Astrocyte (in vitro differentiated cells and primary cell): ENCODE results near the gene FER1L5. TPM values are rescaled to one million over a fixed set of nuclear protein-coding genes. Genes with fewer than 3 reads are reported as not detected.

ENCODE experiments used
- DNase-seq: peaks from one replicate; pipeline ENCODE4 v3.0.0-alpha.2; 2010; ENCODE audit warnings: low read depth
- FAIRE-seq: peaks from 2 replicates; lab custom pipeline; 2011; peaks lifted over from hg19 to GRCh38; lab: Jason Lieb, UNC
- H2AFZ ChIP-seq: 2 replicates; pipeline ENCODE4 v1.6.0; 2012; ENCODE audit warnings: low read depth, low read length, inconsistent platforms
- H3K27ac ChIP-seq: 2 replicates; pipeline ENCODE4 v1.5.1; 2011; ENCODE audit warnings: low read depth, low read length, inconsistent platforms
- H3K27me3 ChIP-seq: 2 replicates; pipeline ENCODE4 v1.6.0; 2011; ENCODE audit warnings: low read length, inconsistent platforms; ENCODE audit not compliant: insufficient read depth
- H3K36me3 ChIP-seq: 2 replicates; pipeline ENCODE4 v1.5.1; 2011; ENCODE audit warnings: low read length, inconsistent platforms; ENCODE audit not compliant: insufficient read depth
- H3K4me1 ChIP-seq: 2 replicates; pipeline ENCODE4 v1.5.1; 2011; ENCODE audit warnings: low read length, inconsistent platforms; ENCODE audit not compliant: insufficient read depth
- H3K4me2 ChIP-seq: 2 replicates; pipeline ENCODE4 v1.6.0; 2012; ENCODE audit warnings: low read length, inconsistent platforms
- H3K4me3 ChIP-seq: 2 replicates; pipeline ENCODE4 v1.5.1; 2011; ENCODE audit warnings: low read depth, mild to moderate bottlenecking, low read length, inconsistent platforms; ENCODE audit not compliant: insufficient read depth
- H3K79me2 ChIP-seq: 2 replicates; pipeline ENCODE4 v1.6.0; 2012; ENCODE audit warnings: mild to moderate bottlenecking, low read length, inconsistent platforms; ENCODE audit not compliant: insufficient read depth
- H3K9ac ChIP-seq: 2 replicates; pipeline ENCODE4 v1.6.0; 2012; ENCODE audit warnings: mild to moderate bottlenecking, low read length, inconsistent platforms
- H3K9me3 ChIP-seq: 2 replicates; pipeline ENCODE4 v1.5.1; 2012; ENCODE audit warnings: low read depth, mild to moderate bottlenecking, low read length, inconsistent platforms; ENCODE audit not compliant: insufficient read depth
- H4K20me1 ChIP-seq: 2 replicates; pipeline ENCODE4 v1.6.0; 2012; ENCODE audit warnings: low read length, inconsistent platforms; ENCODE audit not compliant: insufficient read depth
- H3K27ac Mint-ChIP-seq: one replicate; pipeline ENCODE4 v1.8.0; 2021; ENCODE audit warnings: mild to moderate bottlenecking, mixed read lengths; ENCODE audit not compliant: unreplicated experiment
- H3K27me3 Mint-ChIP-seq: one replicate; pipeline ENCODE4 v1.8.0; 2021; ENCODE audit warnings: low read depth, mixed read lengths; ENCODE audit not compliant: unreplicated experiment
- H3K36me3 Mint-ChIP-seq: one replicate; pipeline ENCODE4 v1.8.0; 2021; ENCODE audit warnings: low read depth, mixed read lengths; ENCODE audit not compliant: unreplicated experiment
- H3K4me1 Mint-ChIP-seq: one replicate; pipeline ENCODE4 v1.8.0; 2021; ENCODE audit warnings: low read depth, mixed read lengths; ENCODE audit not compliant: unreplicated experiment
- H3K4me3 Mint-ChIP-seq: one replicate; pipeline ENCODE4 v1.8.0; 2021; ENCODE audit warnings: mild to moderate bottlenecking, moderate library complexity, mixed read lengths; ENCODE audit not compliant: unreplicated experiment
- H3K9me3 Mint-ChIP-seq: one replicate; pipeline ENCODE4 v1.8.0; 2021; ENCODE audit warnings: mild to moderate bottlenecking, mixed read lengths; ENCODE audit not compliant: unreplicated experiment
- EZH2 ChIP-seq: IDR thresholded peaks from 2 replicates; pipeline ENCODE4 v1.6.1; 2012; ENCODE audit warnings: mild to moderate bottlenecking, low read length, inconsistent platforms; ENCODE audit not compliant: insufficient read depth
- total RNA-seq: library from RNA; stranded (reverse); gene quantifications from 2 replicates; pipeline ENCODE4 v1.2.1, GENCODE V29; 2021
- TF ChIP-seq, protein P1 (sequence below): IDR thresholded peaks from 2 replicates; pipeline ENCODE4 v1.5.1; 2011; ENCODE audit warnings: low read depth, mild to moderate bottlenecking, inconsistent platforms, low read length, moderate library complexity; ENCODE audit not compliant: insufficient read depth

The FER1L5 gene
- total RNA-seq, 1 donor from 2014 or later: 0.16 TPM

- DNase-seq: no peak
- Histone ChIP-seq H2AFZ (no peak overlapping the region), H3K4me2 (no peak overlapping the region), H3K27ac (no peak overlapping the region), H3K36me3 (no peaks in the 10 kb centered on the region), H3K9ac (no peak overlapping the region), H3K4me3 (no peak overlapping the region), H4K20me1 (no peaks in the 10 kb centered on the region), H3K4me1 (no peaks in the 10 kb centered on the region), H3K9me3 (no peaks in the 10 kb centered on the region), H3K79me2 (no peaks in the 10 kb centered on the region), H3K27me3 (peaks cover 29% of the 10 kb centered on the region)
- Mint-ChIP-seq H3K4me1 (peaks cover 4% of the 10 kb centered on the region), H3K36me3 (no peaks in the 10 kb centered on the region), H3K4me3 (no peak overlapping the region), H3K27me3 (peaks cover 22% of the 10 kb centered on the region), H3K9me3 (no peaks in the 10 kb centered on the region), H3K27ac (no peak overlapping the region)
- no peak for TF ChIP-seq EZH2
- TF ChIP-seq, protein P1, sequence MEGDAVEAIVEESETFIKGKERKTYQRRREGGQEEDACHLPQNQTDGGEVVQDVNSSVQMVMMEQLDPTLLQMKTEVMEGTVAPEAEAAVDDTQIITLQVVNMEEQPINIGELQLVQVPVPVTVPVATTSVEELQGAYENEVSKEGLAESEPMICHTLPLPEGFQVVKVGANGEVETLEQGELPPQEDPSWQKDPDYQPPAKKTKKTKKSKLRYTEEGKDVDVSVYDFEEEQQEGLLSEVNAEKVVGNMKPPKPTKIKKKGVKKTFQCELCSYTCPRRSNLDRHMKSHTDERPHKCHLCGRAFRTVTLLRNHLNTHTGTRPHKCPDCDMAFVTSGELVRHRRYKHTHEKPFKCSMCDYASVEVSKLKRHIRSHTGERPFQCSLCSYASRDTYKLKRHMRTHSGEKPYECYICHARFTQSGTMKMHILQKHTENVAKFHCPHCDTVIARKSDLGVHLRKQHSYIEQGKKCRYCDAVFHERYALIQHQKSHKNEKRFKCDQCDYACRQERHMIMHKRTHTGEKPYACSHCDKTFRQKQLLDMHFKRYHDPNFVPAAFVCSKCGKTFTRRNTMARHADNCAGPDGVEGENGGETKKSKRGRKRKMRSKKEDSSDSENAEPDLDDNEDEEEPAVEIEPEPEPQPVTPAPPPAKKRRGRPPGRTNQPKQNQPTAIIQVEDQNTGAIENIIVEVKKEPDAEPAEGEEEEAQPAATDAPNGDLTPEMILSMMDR: no peak
- no peak for FAIRE-seq
Measured at GRCh38 chr2:96681540-96681939, 39.0 kb downstream of the FER1L5 start.

DNA sequence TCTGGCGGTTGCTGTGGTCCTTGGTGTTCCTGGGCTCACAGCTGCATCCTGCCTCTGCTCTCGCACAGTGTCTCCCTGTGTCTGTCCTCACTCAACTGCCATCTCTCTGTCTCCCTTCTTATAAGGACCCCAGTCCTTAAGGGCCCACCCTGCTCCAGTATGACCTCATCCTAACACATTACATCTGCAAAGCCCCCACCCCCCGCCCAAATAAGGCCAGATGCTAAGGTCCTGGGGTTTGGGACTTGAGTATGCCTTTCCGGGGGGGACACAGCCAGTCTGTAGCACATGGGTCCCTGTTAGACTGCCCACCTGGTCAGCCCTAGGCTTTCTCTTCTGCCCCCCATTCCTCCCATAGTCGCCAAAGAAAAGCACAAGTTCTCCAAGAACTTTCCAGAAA lies 40.7 kb downstream of the FER1L5 start:
- Mint-ChIP-seq H3K36me3 (no peaks in the 10 kb centered on the region), H3K27me3 (peaks cover 23% of the 10 kb centered on the region), H3K9me3 (no peaks in the 10 kb centered on the region), H3K4me1 (peaks cover 4% of the 10 kb centered on the region), H3K4me3 (no peak overlapping the region), H3K27ac (no peak overlapping the region)
- H4K20me1 ChIP-seq: no peaks in the 10 kb centered on the region
- peaks cover 29% of the 10 kb centered on the region for H3K27me3 ChIP-seq
- TF ChIP-seq EZH2: no peak
- TF ChIP-seq, protein P1: no peak
- no peak overlapping the region for H3K4me2 ChIP-seq
- H2AFZ ChIP-seq: no peak overlapping the region
- no peaks in the 10 kb centered on the region for H3K36me3 ChIP-seq
- no peaks in the 10 kb centered on the region for H3K79me2 ChIP-seq
- no peaks in the 10 kb centered on the region for H3K9me3 ChIP-seq
- DNase-seq (no peak), FAIRE-seq (no peak)
- no peak overlapping the region for H3K4me3 ChIP-seq
- H3K9ac ChIP-seq: no peak overlapping the region
- no peak overlapping the region for H3K27ac ChIP-seq
- H3K4me1 ChIP-seq: no peaks in the 10 kb centered on the region

DNA sequence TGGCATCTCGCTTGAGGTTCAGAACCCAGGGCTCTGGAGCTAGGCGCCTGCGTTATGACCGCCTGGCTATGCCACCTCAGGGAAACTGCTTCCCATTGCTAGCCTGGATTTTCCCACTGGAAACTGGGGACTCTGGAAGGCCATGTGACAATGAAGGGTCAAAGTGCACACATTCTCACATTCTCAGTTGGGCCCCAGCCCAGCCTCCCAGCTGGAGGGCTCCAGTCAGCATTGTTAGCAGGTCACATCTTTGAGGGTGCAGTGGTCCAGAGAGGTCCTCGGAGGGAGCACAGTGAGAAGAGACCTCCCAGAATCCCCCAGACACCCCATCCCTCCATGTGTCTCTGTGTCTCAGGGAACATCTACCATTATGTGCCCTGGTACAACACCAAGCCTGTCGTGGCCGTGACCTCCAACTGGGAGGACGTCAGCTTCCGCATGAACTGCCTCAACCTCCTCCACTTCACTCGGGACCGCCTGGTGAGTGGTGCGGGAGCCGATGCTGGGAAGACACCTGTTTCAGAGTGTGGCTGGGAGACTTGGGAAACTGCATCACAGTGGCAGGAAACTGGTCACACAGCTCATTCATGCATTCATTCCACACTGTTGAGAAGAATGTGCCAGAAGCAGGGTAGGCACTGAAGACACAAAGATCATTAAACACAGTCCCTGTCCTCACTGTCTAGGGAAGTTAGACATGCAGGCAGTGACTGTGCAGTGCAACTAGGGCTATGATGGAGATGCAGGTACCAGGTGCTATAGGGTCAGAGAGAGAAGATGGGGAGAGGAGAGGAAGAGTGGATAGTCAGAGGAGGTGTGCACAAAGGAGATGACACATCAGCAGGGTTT lies 41.6 kb downstream of the FER1L5 start:
- Mint-ChIP-seq H3K36me3 (no peaks in the 10 kb centered on the region), H3K4me3 (no peak overlapping the region), H3K27me3 (peaks cover 26% of the 10 kb centered on the region), H3K4me1 (peaks cover 4% of the 10 kb centered on the region), H3K27ac (no peak overlapping the region), H3K9me3 (no peaks in the 10 kb centered on the region)
- DNase-seq (no peak), FAIRE-seq (no peak)
- no peak overlapping the region for H3K27ac ChIP-seq
- H3K4me3 ChIP-seq: no peak overlapping the region
- H2AFZ ChIP-seq: no peak overlapping the region
- H3K9me3 ChIP-seq: no peaks in the 10 kb centered on the region
- no peaks in the 10 kb centered on the region for H3K4me1 ChIP-seq
- H3K9ac ChIP-seq: no peak overlapping the region
- TF ChIP-seq, protein P1: no peak
- TF ChIP-seq EZH2: no peak
- H3K36me3 ChIP-seq: no peaks in the 10 kb centered on the region
- no peaks in the 10 kb centered on the region for H3K79me2 ChIP-seq
- peaks cover 29% of the 10 kb centered on the region for H3K27me3 ChIP-seq
- no peak overlapping the region for H3K4me2 ChIP-seq
- no peaks in the 10 kb centered on the region for H4K20me1 ChIP-seq
